Caco-2 (cell line): ENCODE measurements around the gene CRMP1. TPM values are rescaled to one million over a fixed set of nuclear protein-coding genes. Genes with fewer than 3 reads are reported as not detected.

Source experiments
- BruUV-seq: library from RNA; stranded (reverse); fragments of 400-500 nt; replicated peaks from 2 replicates; lab custom pipeline; 2021; lab: Mats Ljungman, UMichigan
- CTCF ChIA-PET: fragments of 300-600 bp; sonication (Branson Sonifier 250); formaldehyde crosslinking; loops from one replicate; lab custom pipeline; 2022; ENCODE audit warnings: antibody characterized with exemption; lab: Charles Lee
- POLR2A ChIA-PET: fragments of 300-600 bp; sonication (Branson Sonifier 250); formaldehyde crosslinking; loops from one replicate; lab custom pipeline; 2022; ENCODE audit warnings: antibody characterized with exemption; lab: Charles Lee
- DNase-seq, 2 experiments: peaks; one replicate each; pipeline versions ENCODE4 v3.0.0 to v3.0.0-alpha.2; 2020 to 2022
- H3K27me3 ChIP-seq: replicated peaks from 2 replicates; pipeline ENCODE4 v1.6.0; 2011; ENCODE audit warnings: low read length; ENCODE audit not compliant: control insufficient read depth, insufficient read depth
- H3K36me3 ChIP-seq: 2 replicates; pipeline ENCODE4 v1.5.1; 2011; ENCODE audit warnings: low read length; ENCODE audit not compliant: control insufficient read depth, insufficient read depth
- H3K4me1 ChIP-seq: fragments of 250-450 bp; sonication (Bioruptor Pico); 2 replicates; pipeline ENCODE4 v1.5.1; 2020; ENCODE audit warnings: mild to moderate bottlenecking
- H3K4me3 ChIP-seq: 2 replicates; pipeline ENCODE4 v1.5.1; 2011; ENCODE audit warnings: low read depth, mild to moderate bottlenecking, control low read depth, low read length
- H3K9me3 ChIP-seq: fragments of 250-450 bp; sonication (Bioruptor Pico); 2 replicates; pipeline ENCODE4 v1.5.1; 2020; ENCODE audit warnings: mild to moderate bottlenecking, moderate library complexity
- H3K27ac Mint-ChIP-seq: one replicate; pipeline ENCODE4 v1.8.0; 2022; ENCODE audit warnings: mixed read lengths; ENCODE audit not compliant: unreplicated experiment
- H3K27me3 Mint-ChIP-seq: one replicate; pipeline ENCODE4 v1.8.0; 2022; ENCODE audit warnings: mixed read lengths; ENCODE audit not compliant: insufficient read depth, unreplicated experiment
- H3K36me3 Mint-ChIP-seq: one replicate; pipeline ENCODE4 v1.8.0; 2022; ENCODE audit warnings: mild to moderate bottlenecking, mixed read lengths; ENCODE audit not compliant: insufficient read depth, unreplicated experiment
- H3K4me1 Mint-ChIP-seq: one replicate; pipeline ENCODE4 v1.8.0; 2022; ENCODE audit warnings: low read depth, mixed read lengths; ENCODE audit not compliant: unreplicated experiment
- H3K4me3 Mint-ChIP-seq: one replicate; pipeline ENCODE4 v1.8.0; 2022; ENCODE audit warnings: mild to moderate bottlenecking, moderate library complexity, mixed read lengths; ENCODE audit not compliant: unreplicated experiment
- H3K9me3 Mint-ChIP-seq: one replicate; pipeline ENCODE4 v1.8.0; 2022; ENCODE audit warnings: mixed read lengths; ENCODE audit not compliant: unreplicated experiment
- CTCF ChIP-seq, 2 experiments: fragments of 200-600 bp in 1 of 2; IDR thresholded peaks; 1 replicate in 1 of 2; 2 replicates in 1 of 2; pipeline versions ENCODE4 v1.5.1 to v1.8.0; 2011 to 2022; ENCODE audit warnings: antibody characterized with exemption in 1 of 2, control low read depth in 1 of 2, inconsistent platforms in 1 of 2, low read depth in 1 of 2, low read length in 1 of 2, mild to moderate bottlenecking in 1 of 2, moderate library complexity in 1 of 2; ENCODE audit not compliant: insufficient read depth in 1 of 2, severe bottlenecking in 1 of 2, unreplicated experiment in 1 of 2
- intact Hi-C: fragments of 100-400 bp; cut with micrococcal nuclease; formaldehyde crosslinking; loops from one replicate; pipeline ENCODE4 v1.10.0; 2022; ENCODE audit not compliant: unreplicated experiment
- total RNA-seq: library from RNA; stranded (reverse); gene quantifications from 2 replicates; pipeline ENCODE4 v1.2.3, GENCODE V29; 2022

CRMP1 gene
- total RNA-seq, 1 experiment from 2014 or later, result not detected

- no peak for DNase-seq
- Mint-ChIP-seq H3K27me3 (peaks cover 4% of the 10 kb centered on the region), H3K9me3 (no peaks in the 10 kb centered on the region), H3K27ac (no peak overlapping the region), H3K4me3 (no peak overlapping the region), H3K36me3 (no peaks in the 10 kb centered on the region), H3K4me1 (no peaks in the 10 kb centered on the region)
- Histone ChIP-seq H3K9me3 (no peaks in the 10 kb centered on the region), H3K4me3 (no peak overlapping the region), H3K36me3 (no peaks in the 10 kb centered on the region), H3K4me1 (no peaks in the 10 kb centered on the region), H3K27me3 (no peaks in the 10 kb centered on the region)
- no peak for TF ChIP-seq CTCF (IDR thresholded peaks at IDR 0.05; ENCODE audit: insufficient read depth in 1 of 2, low read depth in 1 of 2, low read length in 1 of 2, severe bottlenecking in 1 of 2, unreplicated experiment in 1 of 2)
- intact Hi-C loops, result no loop called here
- ChIA-PET CTCF (no interaction called here), POLR2A (no interaction called here)
- no TSS peak for BruUV-seq
These were observed 23.3 kb upstream of the CRMP1 start for GRCh38 chr4:5916229-5916628.

- Histone ChIP-seq H3K9me3 (no peaks in the 10 kb centered on the region), H3K27me3 (no peaks in the 10 kb centered on the region), H3K4me3 (no peak overlapping the region), H3K4me1 (no peaks in the 10 kb centered on the region), H3K36me3 (no peaks in the 10 kb centered on the region)
- H3K36me3 Mint-ChIP-seq, result no peaks in the 10 kb centered on the region
- BruUV-seq, result no TSS peak
- H3K9me3 Mint-ChIP-seq, result no peaks in the 10 kb centered on the region
- TF ChIP-seq CTCF (IDR thresholded peaks at IDR 0.05; ENCODE audit: insufficient read depth in 1 of 2, low read depth in 1 of 2, low read length in 1 of 2, severe bottlenecking in 1 of 2, unreplicated experiment in 1 of 2), result no peak
- intact Hi-C loops, result no loop called here
- ChIA-PET POLR2A (no interaction called here), CTCF (no interaction called here)
- DNase-seq, result no peak
- peaks cover 4% of the 10 kb centered on the region for H3K27me3 Mint-ChIP-seq
- H3K4me3 Mint-ChIP-seq, result no peak overlapping the region
- H3K27ac Mint-ChIP-seq, result no peak overlapping the region
- H3K4me1 Mint-ChIP-seq, result no peaks in the 10 kb centered on the region
These were observed 20.6 kb upstream of the CRMP1 start for GRCh38 chr4:5913454-5913853.

GRCh38 chr4:5912614-5913019 is 19.7 kb upstream of the CRMP1 start:
- DNase-seq, result no peak
- H3K27me3 Mint-ChIP-seq, result peaks cover 4% of the 10 kb centered on the region
- POLR2A ChIA-PET, result no interaction called here
- Histone ChIP-seq H3K9me3 (no peaks in the 10 kb centered on the region), H3K36me3 (no peaks in the 10 kb centered on the region), H3K4me1 (no peaks in the 10 kb centered on the region), H3K4me3 (no peak overlapping the region), H3K27me3 (no peaks in the 10 kb centered on the region)
- intact Hi-C loops, result no loop called here
- no TSS peak for BruUV-seq
- H3K4me1 Mint-ChIP-seq, result no peaks in the 10 kb centered on the region
- no peaks in the 10 kb centered on the region for H3K36me3 Mint-ChIP-seq
- H3K27ac Mint-ChIP-seq, result no peak overlapping the region
- CTCF ChIA-PET, result no interaction called here
- H3K9me3 Mint-ChIP-seq, result no peaks in the 10 kb centered on the region
- no peak overlapping the region for H3K4me3 Mint-ChIP-seq
- no peak for TF ChIP-seq CTCF (IDR thresholded peaks at IDR 0.05; ENCODE audit: insufficient read depth in 1 of 2, low read depth in 1 of 2, low read length in 1 of 2, severe bottlenecking in 1 of 2, unreplicated experiment in 1 of 2)
